PFSK-1 (cell line): ENCODE data around the gene CORO2B.

Source experiments
- FOXP2 ChIP-seq: optimal IDR thresholded peaks from 2 replicates; pipeline ENCODE3; 2011; ENCODE audit warnings: borderline replicate concordance, control low read depth, inconsistent platforms; ENCODE audit not compliant: insufficient read depth; ENCODE audit errors: extremely low read length, extremely low read depth
- POLR2AphosphoS5 ChIP-seq: IDR thresholded peaks from 2 replicates; pipeline ENCODE4 v1.6.1; 2012; ENCODE audit warnings: low read depth, mild to moderate bottlenecking, control low read depth, low read length, moderate library complexity
- REST ChIP-seq, 2 experiments: IDR thresholded peaks; 2 replicates each; pipeline versions ENCODE4 v1.6.1 to v1.8.0; 2011 to 2012; ENCODE audit warnings: low read depth in 2 of 2, low read length in 2 of 2, control low read depth in 1 of 2, inconsistent platforms in 1 of 2, mild to moderate bottlenecking in 1 of 2, moderate library complexity in 1 of 2; ENCODE audit not compliant: insufficient read depth in 1 of 2
- SIN3A ChIP-seq: IDR thresholded peaks from 2 replicates; pipeline ENCODE4 v1.6.1; 2012; ENCODE audit warnings: mild to moderate bottlenecking, low read length, moderate library complexity, borderline replicate concordance; ENCODE audit not compliant: insufficient read depth
- TAF1 ChIP-seq: IDR thresholded peaks from 2 replicates; pipeline ENCODE4 v1.6.1; 2012; ENCODE audit warnings: low read length, control low read depth, borderline replicate concordance; ENCODE audit not compliant: insufficient read depth

GRCh38 chr15:68734881-68735280 is 156.1 kb downstream of the CORO2B start:
- no peak for TF ChIP-seq SIN3A
- no peak for TF ChIP-seq REST (IDR thresholded peaks at IDR 0.05; ENCODE audit: insufficient read depth in 1 of 2, low read depth in 2 of 2, low read length in 2 of 2)
- no peak for TF ChIP-seq TAF1
- TF ChIP-seq POLR2AphosphoS5: no peak
- TF ChIP-seq FOXP2: no peak
